DMS79 treated with DMSO at 0.1 percent for 48 hours (cell line): ENCODE data around the gene DPH1.

Experiments
- DNase-seq: peaks from one replicate; lab custom pipeline; 2025; lab: John Stamatoyannopoulos, UW

The DPH1 gene

GRCh38 chr17:2027528-2028233 lies 2.3 kb upstream of the DPH1 start:
- DNase-seq = no peak

- DNase-seq = no peak
These were observed 1.7 kb upstream of the DPH1 start for GRCh38 chr17:2028234-2028614.

- DNase-seq = no peak
These were observed 1.2 kb upstream of the DPH1 start for GRCh38 chr17:2028737-2029136.

DNA sequence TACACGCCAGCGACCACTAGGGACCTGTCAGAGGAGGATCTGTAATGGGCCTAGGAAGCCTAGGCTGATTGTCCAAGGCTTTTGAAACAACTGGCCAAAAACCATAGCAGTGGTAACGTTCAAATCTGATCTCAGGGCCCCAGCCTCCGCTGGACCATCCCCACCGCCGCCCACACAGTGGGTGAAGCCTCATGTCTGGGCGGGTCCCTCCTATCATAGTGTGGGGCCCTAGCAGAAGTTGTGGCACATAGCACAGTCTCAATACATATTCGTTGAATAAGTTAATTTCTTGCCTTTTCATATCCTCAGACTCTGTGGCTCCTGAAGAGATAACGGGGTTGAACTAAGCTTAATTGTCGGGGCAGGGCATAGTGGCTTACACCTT lies 818 bp downstream of the DPH1 start:
- DNase-seq = no peak

GRCh38 chr17:2033153-2033552 lies 3.2 kb downstream of the DPH1 start:
- no peak for DNase-seq

- no peak for DNase-seq
These were observed 4.2 kb downstream of the DPH1 start for GRCh38 chr17:2034157-2034556.

DNA sequence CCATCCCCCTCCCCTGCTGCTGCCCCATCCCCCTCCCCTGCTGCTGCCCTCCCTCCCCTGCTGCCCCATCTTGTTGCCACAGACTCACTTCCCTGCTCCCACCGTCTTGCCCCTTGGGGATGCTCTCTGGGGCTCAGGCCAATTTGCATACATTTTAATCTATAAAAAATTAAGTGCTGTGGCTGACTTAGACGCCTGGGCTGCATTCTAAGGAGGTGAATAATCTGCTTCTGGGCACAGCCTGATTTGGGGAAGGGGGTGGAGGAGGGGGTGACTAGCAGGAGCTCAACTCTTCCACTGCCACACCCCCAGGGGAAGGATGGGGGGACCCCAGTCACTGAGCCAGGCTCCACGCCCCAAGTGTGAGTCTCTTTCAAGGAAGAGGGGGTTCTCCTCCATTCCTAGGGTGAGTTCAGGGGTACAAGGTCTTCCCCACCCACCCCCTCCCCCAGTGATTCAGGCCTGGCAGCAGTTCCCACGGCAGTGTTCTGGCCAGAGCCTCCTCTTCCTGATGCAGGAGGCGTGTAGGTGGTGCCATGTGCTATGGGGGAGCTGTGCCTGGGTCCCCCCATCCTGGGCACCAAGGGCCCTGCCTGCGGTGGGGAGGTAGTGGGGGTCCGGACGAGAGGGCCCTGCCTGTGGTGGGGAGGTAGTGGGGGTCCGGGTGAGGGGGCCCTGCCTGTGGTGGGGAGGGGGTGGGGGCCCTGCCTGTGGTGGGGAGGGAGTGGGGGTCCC lies 5.0 kb downstream of the DPH1 start:
- DNase-seq = no peak

DNA sequence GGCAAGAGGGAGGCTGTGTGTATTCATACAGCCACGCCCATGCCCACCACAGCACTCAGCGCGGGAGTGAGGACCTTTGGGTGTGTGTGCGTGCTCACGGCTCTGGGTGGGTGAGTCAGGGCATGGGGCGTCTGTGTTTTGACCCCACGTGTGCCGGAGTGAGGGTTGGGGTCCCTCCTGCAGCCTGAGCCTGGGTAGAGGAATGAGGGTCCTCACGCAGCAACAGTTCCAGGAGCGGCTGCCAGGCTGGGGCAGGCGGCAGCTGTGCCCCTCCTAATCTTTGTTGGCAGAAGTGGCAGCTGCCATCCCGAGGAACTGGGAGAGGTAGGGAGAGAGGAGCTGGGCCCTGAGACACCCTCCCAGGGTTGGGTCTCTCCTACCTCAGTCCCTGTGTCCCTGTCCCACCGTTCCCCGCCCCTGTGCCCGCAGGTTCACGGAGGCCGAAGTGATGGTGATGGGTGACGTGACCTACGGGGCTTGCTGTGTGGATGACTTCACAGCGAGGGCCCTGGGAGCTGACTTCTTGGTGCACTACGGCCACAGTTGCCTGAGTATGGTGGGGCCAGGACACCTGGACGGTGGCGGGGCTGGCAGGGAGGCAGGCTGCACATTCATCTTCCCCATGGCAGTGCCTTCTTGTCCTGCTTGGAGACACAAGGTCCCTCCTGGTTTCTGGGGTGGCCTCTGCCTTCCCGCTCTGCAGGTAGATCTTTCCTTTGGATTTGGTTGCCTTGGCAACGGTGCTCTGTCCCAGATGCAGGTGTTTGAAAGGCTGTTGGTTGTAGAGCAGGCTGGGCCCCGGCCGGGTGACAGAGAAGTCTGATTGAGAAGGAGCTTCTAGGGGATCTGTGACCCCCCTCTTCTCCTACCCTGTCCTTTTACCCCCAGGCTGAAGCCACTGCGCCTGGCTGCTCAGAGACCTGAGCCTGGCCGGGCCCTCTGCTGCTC lies 5.9 kb downstream of the DPH1 start:
- no peak for DNase-seq

- DNase-seq = no peak
These were observed 7.2 kb downstream of the DPH1 start for GRCh38 chr17:2037155-2037554.

- no peak for DNase-seq
These were observed 10.4 kb downstream of the DPH1 start for GRCh38 chr17:2040219-2040827.

DNA sequence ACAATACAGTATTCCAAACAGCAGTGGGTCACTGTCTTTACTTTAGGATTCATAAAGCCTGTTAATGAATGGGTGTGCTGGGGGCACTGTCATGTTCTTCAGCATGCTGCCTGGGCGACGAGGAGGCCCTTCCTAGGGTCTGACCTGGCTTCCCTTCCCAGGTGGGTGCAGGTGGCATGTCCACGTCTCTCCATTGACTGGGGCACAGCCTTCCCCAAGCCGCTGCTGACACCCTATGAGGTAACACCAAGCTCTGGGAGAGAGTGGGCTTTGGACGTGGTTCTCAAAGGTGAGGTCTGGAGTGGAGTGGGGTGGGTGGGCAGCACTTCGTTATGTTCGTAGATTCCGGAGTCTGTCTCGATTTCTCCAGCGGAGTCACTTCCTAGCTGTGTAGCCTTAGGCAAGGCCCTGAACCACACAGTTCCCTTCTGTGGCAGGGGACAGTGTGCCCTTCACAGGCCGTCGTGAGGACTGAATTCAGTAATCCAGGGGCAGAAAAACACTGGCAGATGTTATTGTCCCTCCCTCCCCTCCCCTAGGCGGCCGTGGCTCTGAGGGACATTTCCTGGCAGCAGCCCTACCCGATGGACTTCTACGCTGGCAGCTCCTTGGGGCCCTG lies 11.1 kb downstream of the DPH1 start:
- peak; percentile 57 for DNase-seq

DNA sequence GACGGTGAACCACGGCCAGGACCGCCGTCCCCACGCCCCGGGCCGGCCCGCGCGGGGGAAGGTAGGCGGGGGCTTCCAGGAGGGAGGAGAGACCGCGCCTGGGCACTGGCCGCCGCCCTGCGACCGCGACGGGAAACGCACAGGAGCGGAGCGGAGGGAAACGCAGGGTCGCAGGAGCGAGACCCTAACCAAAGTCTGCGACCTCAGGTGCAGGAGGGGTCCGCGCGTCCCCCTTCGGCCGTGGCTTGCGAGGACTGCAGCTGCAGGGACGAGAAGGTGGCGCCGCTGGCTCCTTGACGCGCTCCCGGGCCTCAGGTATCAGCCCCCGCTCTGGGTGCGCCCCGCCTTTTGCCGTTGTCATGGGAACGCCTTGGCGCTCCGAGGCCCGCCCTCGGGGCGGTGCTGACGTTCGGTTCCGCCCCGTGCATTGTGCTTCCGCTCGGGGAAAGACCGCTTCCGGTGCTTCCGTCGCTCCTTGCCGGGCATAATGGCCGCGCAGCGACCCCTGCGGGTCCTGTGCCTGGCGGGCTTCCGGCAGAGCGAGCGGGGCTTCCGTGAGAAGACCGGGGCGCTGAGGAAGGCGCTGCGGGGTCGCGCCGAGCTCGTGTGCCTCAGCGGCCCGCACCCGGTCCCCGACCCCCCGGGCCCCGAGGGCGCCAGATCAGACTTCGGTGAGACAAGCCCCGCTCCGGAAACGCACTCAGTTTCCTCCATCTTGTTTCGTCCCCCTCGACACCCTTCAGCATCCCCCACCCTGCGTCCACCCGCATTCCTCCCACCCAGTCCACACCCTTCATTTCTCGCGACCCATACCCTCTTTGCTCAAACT lies 11.8 kb downstream of the DPH1 start, which contains the start of gene OVCA2:
Gene OVCA2 (plus strand): TSS at position 462 of the 829 bp plus-strand sequence. CDS start 26 bp downstream, at position 488.
- peak; percentile 95 for DNase-seq

DNA sequence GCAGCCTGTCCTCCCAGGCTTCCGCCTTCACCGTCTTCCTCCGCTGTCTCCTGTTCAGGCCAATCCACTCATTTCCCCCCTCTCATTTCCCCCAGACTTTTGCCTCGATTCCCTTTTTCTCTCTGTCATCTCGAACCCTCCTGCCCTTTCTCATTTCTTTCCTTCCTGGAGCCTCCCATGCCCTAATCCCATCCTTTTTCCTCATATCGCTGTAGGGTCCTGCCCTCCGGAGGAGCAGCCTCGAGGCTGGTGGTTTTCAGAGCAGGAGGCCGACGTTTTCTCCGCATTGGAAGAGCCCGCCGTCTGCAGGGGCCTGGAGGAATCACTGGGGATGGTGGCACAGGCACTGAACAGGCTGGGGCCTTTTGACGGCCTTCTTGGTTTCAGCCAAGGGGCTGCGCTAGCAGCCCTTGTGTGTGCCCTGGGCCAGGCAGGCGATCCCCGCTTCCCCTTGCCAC lies 12.5 kb downstream of the DPH1 start:
- DNase-seq = no peak

DNA sequence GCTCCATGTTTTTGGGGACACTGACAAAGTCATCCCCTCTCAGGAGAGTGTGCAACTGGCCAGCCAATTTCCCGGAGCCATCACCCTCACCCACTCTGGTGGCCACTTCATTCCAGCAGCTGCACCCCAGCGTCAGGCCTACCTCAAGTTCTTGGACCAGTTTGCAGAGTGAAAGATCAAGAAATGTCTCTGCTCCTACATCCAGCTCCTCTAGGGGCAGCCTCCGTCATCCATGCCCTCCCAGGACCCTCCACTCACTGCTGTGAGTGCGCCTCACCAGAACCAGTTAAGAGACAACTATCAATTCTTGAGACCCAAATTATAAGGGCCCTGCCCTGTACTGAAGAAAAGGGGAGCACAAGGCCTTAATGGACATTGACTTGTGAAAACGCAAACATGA lies 13.0 kb downstream of the DPH1 start:
- DNase-seq = no peak

- no peak for DNase-seq
These were observed 13.8 kb downstream of the DPH1 start for GRCh38 chr17:2043785-2044184.

DNA sequence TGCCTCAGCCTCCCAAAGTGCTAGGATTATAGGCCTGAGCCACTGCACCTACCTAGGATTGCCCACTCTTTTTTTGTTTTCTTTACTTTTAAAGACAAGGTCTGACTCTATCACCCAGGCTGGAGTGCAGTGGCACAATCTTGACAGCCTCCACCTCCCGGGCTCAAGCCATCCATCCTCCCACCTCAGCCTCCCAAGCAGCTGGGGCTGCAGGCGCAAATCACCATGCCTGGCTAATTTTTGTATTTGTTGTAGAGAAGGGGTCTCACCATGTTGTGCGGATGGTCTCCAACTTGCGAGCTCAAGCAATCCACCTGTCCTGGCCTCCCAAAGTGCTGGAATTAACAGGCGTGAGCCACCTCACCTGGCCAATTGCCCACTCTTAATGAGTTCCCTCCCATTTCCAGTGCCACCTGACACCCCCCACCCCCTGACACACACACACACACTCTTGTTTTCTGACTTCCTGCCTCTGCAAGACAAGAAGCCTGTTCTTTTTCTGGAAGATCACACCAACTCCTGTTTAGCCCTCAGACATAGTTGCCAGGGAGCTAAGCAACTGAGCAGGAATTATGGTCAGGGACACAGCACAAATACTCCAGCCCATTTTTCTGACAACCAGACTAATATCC lies 14.4 kb downstream of the DPH1 start:
- no peak for DNase-seq

DNA sequence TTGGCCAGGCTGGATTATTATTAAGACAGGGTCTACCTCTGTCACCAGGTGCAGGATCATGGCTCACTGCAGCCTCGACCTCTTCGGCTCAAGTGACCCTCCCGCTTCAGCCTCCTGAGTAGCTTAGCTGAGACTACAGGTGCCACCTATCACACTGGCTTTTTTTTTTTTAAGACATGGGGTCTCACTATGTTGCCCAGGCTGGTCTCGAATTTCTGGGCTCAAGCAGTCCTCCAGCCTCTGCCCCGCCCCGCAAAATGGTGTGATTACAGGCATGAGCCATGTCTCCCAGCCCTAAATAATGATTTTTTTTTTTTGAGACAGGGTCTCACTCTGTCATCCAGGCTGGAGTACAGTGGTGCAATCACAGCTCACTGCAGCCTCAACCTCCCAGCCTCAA lies 17.6 kb downstream of the DPH1 start:
- no peak for DNase-seq

GRCh38 chr17:2048805-2049204 lies 18.9 kb downstream of the DPH1 start:
- no peak for DNase-seq

- DNase-seq = peak; percentile 65
These were observed 19.7 kb downstream of the DPH1 start for GRCh38 chr17:2049333-2050299.
